Calu3 (cell line): ENCODE data around the gene CPNE9. TPM values are rescaled to one million over a fixed set of nuclear protein-coding genes. Genes with fewer than 3 reads are reported as not detected.

ENCODE experiments used
- BruUV-seq: library from RNA; stranded (reverse); fragments of 400-500 nt; replicated peaks from 2 replicates; lab custom pipeline; 2021; lab: Mats Ljungman, UMichigan
- CTCF ChIA-PET: fragments of 300-600 bp; sonication (Branson Sonifier 250); formaldehyde crosslinking; loops from one replicate; lab custom pipeline; 2022; ENCODE audit warnings: antibody characterized with exemption; lab: Charles Lee
- DNase-seq: peaks from one replicate; pipeline ENCODE4 v3.0.0; 2022
- H3K27ac Mint-ChIP-seq: one replicate; pipeline ENCODE4 v1.8.0; 2022; ENCODE audit warnings: mixed read lengths; ENCODE audit not compliant: unreplicated experiment
- H3K27me3 Mint-ChIP-seq: one replicate; pipeline ENCODE4 v1.8.0; 2022; ENCODE audit warnings: mixed read lengths; ENCODE audit not compliant: unreplicated experiment
- H3K36me3 Mint-ChIP-seq: one replicate; pipeline ENCODE4 v1.8.0; 2022; ENCODE audit warnings: mild to moderate bottlenecking, moderate library complexity, mixed read lengths; ENCODE audit not compliant: insufficient read depth, unreplicated experiment
- H3K4me1 Mint-ChIP-seq: one replicate; pipeline ENCODE4 v1.8.0; 2022; ENCODE audit warnings: mild to moderate bottlenecking, low read depth, mixed read lengths; ENCODE audit not compliant: unreplicated experiment
- H3K4me3 Mint-ChIP-seq: one replicate; pipeline ENCODE4 v1.8.0; 2022; ENCODE audit warnings: mild to moderate bottlenecking, low read depth, moderate library complexity, mixed read lengths; ENCODE audit not compliant: unreplicated experiment
- H3K9me3 Mint-ChIP-seq: one replicate; pipeline ENCODE4 v1.8.0; 2022; ENCODE audit warnings: low read depth, mixed read lengths; ENCODE audit not compliant: unreplicated experiment
- intact Hi-C: fragments of 100-400 bp; cut with micrococcal nuclease; formaldehyde crosslinking; loops from one replicate; pipeline ENCODE4 v1.10.0; 2022; ENCODE audit not compliant: unreplicated experiment
- total RNA-seq: library from RNA; stranded (reverse); gene quantifications from 2 replicates; pipeline ENCODE4 v1.2.3, GENCODE V29; 2022
- TF ChIP-seq, protein P1 (sequence below): fragments of 200-600 bp; IDR thresholded peaks from one replicate; pipeline ENCODE4 v1.8.0; 2022; ENCODE audit warnings: antibody characterized with exemption; ENCODE audit not compliant: unreplicated experiment

CPNE9 gene
- total RNA-seq, 1 experiment from 2014 or later, result not detected

DNA sequence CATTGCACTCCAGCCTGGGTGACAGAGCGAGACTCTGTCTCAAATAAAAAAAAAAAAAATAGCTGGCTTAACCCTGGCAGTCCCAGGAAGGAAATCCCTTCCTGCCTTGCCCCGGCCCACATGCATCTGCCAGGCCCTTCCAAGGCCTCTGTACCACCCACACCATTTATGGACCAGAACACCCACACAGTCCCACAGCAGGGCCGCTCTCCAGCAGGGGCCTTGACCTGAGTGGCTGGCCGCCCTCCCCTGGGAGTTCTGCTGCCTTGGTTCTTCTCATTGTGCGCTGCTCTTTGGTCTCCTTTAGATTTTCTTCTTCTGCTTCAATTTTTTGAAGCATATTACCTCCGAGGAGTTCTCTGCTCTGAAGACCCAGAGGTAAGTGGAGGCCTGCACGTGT lies 16.1 kb upstream of the CPNE9 start:
- intact Hi-C loops, result no loop called here
- CTCF ChIA-PET, result interaction anchor here (0.7 kb wide), 1 partner anchor 55 kb away, joined by 3 read pairs; no protein-coding TSS in a partner anchor
- Mint-ChIP-seq H3K9me3 (no peaks in the 10 kb centered on the region), H3K27ac (no peak overlapping the region), H3K4me1 (no peaks in the 10 kb centered on the region), H3K27me3 (no peaks in the 10 kb centered on the region), H3K36me3 (peaks cover 22% of the 10 kb centered on the region), H3K4me3 (no peak overlapping the region)
- TF ChIP-seq, protein P1, sequence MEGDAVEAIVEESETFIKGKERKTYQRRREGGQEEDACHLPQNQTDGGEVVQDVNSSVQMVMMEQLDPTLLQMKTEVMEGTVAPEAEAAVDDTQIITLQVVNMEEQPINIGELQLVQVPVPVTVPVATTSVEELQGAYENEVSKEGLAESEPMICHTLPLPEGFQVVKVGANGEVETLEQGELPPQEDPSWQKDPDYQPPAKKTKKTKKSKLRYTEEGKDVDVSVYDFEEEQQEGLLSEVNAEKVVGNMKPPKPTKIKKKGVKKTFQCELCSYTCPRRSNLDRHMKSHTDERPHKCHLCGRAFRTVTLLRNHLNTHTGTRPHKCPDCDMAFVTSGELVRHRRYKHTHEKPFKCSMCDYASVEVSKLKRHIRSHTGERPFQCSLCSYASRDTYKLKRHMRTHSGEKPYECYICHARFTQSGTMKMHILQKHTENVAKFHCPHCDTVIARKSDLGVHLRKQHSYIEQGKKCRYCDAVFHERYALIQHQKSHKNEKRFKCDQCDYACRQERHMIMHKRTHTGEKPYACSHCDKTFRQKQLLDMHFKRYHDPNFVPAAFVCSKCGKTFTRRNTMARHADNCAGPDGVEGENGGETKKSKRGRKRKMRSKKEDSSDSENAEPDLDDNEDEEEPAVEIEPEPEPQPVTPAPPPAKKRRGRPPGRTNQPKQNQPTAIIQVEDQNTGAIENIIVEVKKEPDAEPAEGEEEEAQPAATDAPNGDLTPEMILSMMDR, result no peak
- DNase-seq, result no peak
- BruUV-seq, result no TSS peak

DNA sequence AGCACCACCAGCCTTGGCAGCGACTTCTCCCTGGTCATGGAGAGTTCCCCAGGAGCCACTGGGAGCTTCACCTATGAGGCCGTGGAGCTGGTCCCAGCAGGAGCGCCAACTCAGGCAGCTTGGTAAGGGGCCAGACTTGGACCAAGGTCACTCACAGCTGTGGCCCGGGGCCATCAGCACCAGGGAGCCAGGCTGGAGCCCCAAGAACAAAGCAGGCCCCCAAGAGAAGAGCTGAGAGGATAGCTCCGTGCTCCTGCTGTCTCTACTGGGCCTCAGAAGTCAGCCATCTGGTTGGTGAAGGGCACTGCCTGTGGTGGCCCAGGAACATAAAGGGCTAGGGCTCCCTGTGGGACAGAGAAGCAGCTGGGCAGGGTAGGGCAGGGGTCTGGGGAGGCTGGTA lies 14.7 kb upstream of the CPNE9 start:
- no peak for DNase-seq
- no peak overlapping the region for H3K4me3 Mint-ChIP-seq
- TF ChIP-seq, protein P1, result no peak
- no peaks in the 10 kb centered on the region for H3K9me3 Mint-ChIP-seq
- peaks cover 21% of the 10 kb centered on the region for H3K36me3 Mint-ChIP-seq
- CTCF ChIA-PET, result no interaction called here
- no peak overlapping the region for H3K27ac Mint-ChIP-seq
- no TSS peak for BruUV-seq
- intact Hi-C loops, result no loop called here
- H3K27me3 Mint-ChIP-seq, result no peaks in the 10 kb centered on the region
- no peaks in the 10 kb centered on the region for H3K4me1 Mint-ChIP-seq

DNA sequence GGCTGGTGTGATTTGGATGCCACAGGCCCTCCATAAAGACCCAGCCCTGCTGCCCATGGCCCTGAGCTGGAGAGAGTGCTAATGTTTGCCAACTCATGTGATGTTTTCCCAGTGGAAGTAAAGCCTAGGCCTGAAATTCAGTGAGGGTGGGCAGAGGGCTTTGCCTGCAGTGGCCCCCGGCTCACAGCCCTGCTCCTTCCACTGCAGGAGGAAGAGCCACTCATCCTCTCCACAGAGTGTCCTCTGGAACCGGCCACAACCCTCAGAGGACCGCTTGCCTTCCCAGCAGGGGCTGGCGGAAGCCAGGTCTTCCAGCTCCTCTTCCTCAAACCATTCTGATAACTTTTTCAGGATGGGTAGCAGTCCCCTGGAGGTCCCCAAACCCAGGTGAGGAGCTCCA lies 13.9 kb upstream of the CPNE9 start:
- CTCF ChIA-PET, result no interaction called here
- Mint-ChIP-seq H3K27me3 (no peaks in the 10 kb centered on the region), H3K36me3 (peaks cover 17% of the 10 kb centered on the region), H3K4me3 (no peak overlapping the region), H3K27ac (no peak overlapping the region), H3K4me1 (no peaks in the 10 kb centered on the region), H3K9me3 (no peaks in the 10 kb centered on the region)
- TF ChIP-seq, protein P1, result no peak
- no TSS peak for BruUV-seq
- DNase-seq, result no peak
- intact Hi-C loops, result no loop called here

DNA sequence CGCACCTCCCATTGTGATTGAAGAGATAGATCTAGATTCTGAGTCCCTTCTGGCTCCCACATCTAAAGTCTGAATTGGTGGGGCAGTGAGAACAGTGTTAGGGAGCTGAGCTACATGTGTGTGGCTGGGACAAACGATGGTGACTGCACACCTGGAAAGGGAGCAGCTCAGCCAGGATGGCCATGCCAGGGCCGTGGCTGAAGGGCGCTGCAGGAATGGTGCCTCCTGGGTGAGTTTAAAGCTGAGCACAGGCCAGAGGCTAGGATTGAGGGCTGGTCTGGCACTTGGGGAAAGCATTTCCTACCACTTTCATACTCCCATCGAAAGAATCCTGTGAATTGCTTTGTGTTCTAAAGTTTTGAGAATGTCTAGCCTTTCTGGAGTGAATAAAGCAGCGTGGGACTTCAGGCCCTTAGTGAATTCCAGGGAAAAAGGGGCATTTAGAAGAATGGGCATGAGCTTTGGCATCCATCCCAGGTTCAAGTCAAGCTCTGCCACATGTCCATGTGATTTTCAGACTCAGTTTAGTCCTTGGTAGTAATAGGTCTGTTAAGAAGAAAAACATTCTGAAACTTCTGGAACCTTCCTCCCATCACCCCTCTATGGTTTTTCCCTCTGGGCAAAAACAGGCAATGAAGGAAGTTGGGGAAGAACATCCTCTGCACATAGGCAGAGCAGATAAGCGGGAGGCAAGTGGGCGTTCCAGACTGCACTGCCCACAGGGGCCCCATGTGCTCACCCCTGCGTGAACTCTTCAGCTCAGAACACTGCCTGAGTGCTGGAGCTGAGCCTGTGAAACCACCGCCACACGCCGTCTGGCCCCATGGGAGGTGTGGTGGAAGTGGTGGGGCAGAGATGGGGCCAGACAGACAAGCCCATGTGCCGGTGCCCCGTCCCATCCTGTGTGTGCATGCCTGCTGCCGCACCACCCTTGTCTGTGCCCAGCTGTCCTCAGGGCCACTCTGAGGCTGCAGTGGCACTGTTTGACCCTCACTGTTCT lies 12.9 kb upstream of the CPNE9 start:
- Mint-ChIP-seq H3K4me3 (no peak overlapping the region), H3K27ac (no peak overlapping the region), H3K27me3 (no peaks in the 10 kb centered on the region), H3K4me1 (no peaks in the 10 kb centered on the region), H3K36me3 (peaks cover 15% of the 10 kb centered on the region), H3K9me3 (no peaks in the 10 kb centered on the region)
- intact Hi-C loops, result no loop called here
- TF ChIP-seq, protein P1, result no peak
- CTCF ChIA-PET, result interaction anchor here (0.6 kb wide), 1 partner anchor 480 kb away, joined by 7 read pairs; no protein-coding TSS in a partner anchor
- BruUV-seq, result no TSS peak
- no peak for DNase-seq
